HG02970 (cell line): Measurements from ENCODE around the gene JAKMIP2.
"Not testable (repeated sequence)": the region's sequence is repeated elsewhere in the genome, so short reads cannot be mapped to it uniquely, and the experiment has no call there.

ENCODE experiments used
- ATAC-seq: cut with Tn5 transposase; IDR thresholded peaks from one replicate; pipeline ENCODE4 v1.9.1; 2021; ENCODE audit warnings: mild to moderate bottlenecking, moderate library complexity, moderate number of reproducible peaks; ENCODE audit not compliant: unreplicated experiment, low FRiP score

JAKMIP2 gene

GRCh38 chr5:147782110-147783028 lies at the start of gene JAKMIP2:
JAKMIP2 (minus strand) TSS chr5:147782728; CDS start chr5:147671806, 110,922 bp downstream.
- peak; percentile 60 for ATAC-seq

- ATAC-seq, result no peak
Measured at GRCh38 chr5:147831465-147831864, 48.9 kb upstream of the JAKMIP2 start, which contains the start of gene SPINK1. SPINK1 (minus strand) TSS chr5:147831671; CDS start chr5:147831577, 94 bp downstream.

GRCh38 chr5:147830035-147830434 lies 47.5 kb upstream of the JAKMIP2 start:
- ATAC-seq, result no peak

- not testable (repeated sequence) for ATAC-seq
Measured at GRCh38 chr5:147827017-147827416, 44.5 kb upstream of the JAKMIP2 start.

GRCh38 chr5:147826361-147826760 lies 43.8 kb upstream of the JAKMIP2 start:
- ATAC-seq, result no peak

- peak; percentile 72 for ATAC-seq
Measured at GRCh38 chr5:147822686-147823491, 40.4 kb upstream of the JAKMIP2 start.

- not testable (repeated sequence) for ATAC-seq
Measured at GRCh38 chr5:147822222-147822621, 39.7 kb upstream of the JAKMIP2 start.

GRCh38 chr5:147821766-147822165 lies 39.2 kb upstream of the JAKMIP2 start:
- ATAC-seq, result no peak

- ATAC-seq, result no peak
Measured at GRCh38 chr5:147819261-147819770, 36.8 kb upstream of the JAKMIP2 start.

GRCh38 chr5:147818290-147818689 lies 35.8 kb upstream of the JAKMIP2 start:
- ATAC-seq, result no peak

- ATAC-seq, result no peak
Measured at GRCh38 chr5:147813696-147814095, 31.2 kb upstream of the JAKMIP2 start.

- ATAC-seq, result no peak
Measured at GRCh38 chr5:147809830-147810666, 27.5 kb upstream of the JAKMIP2 start.

- peak; percentile 76 for ATAC-seq
Measured at GRCh38 chr5:147805030-147805454, 22.5 kb upstream of the JAKMIP2 start.

GRCh38 chr5:147804334-147804733 lies 21.8 kb upstream of the JAKMIP2 start:
- no peak for ATAC-seq

- ATAC-seq, result no peak
Measured at GRCh38 chr5:147803926-147804325, 21.4 kb upstream of the JAKMIP2 start.

- ATAC-seq, result not testable (repeated sequence)
Measured at GRCh38 chr5:147803161-147803560, 20.6 kb upstream of the JAKMIP2 start.

GRCh38 chr5:147801461-147801860 lies 18.9 kb upstream of the JAKMIP2 start:
- ATAC-seq, result no peak

GRCh38 chr5:147800491-147800890 lies 18.0 kb upstream of the JAKMIP2 start:
- ATAC-seq, result no peak

- no peak for ATAC-seq
Measured at GRCh38 chr5:147796556-147797308, 14.2 kb upstream of the JAKMIP2 start.
